NOMO-1 treated with dmso at 0.1 percent for 144 hours (cell line): ENCODE measurements around the gene NEK7.

Experiments used
- DNase-seq: peaks from one replicate; lab custom pipeline; 2025; ENCODE audit not compliant: unreplicated experiment; lab: John Stamatoyannopoulos, UW

Gene NEK7

GRCh38 chr1:198143797-198144196, 13.0 kb upstream of the NEK7 start:
- DNase-seq: no peak

- no peak for DNase-seq
Measured at GRCh38 chr1:198147216-198147615, 9.6 kb upstream of the NEK7 start.

- no peak for DNase-seq
Measured at GRCh38 chr1:198150369-198150768, 6.4 kb upstream of the NEK7 start.

GRCh38 chr1:198151688-198152087, 5.1 kb upstream of the NEK7 start:
- no peak for DNase-seq

- no peak for DNase-seq
Measured at GRCh38 chr1:198153103-198153502, 3.7 kb upstream of the NEK7 start.

GRCh38 chr1:198153804-198154203, 3.0 kb upstream of the NEK7 start:
- no peak for DNase-seq

GRCh38 chr1:198155253-198155652, 1.5 kb upstream of the NEK7 start:
- DNase-seq: no peak

GRCh38 chr1:198156111-198156744, 570 bp upstream of the NEK7 start:
- peak; percentile 63 for DNase-seq

- DNase-seq: peak; percentile 59
Measured at GRCh38 chr1:198157241-198157846, 546 bp downstream of the NEK7 start.

- no peak for DNase-seq
Measured at GRCh38 chr1:198157847-198158725, 1.3 kb downstream of the NEK7 start.

- peak; percentile 80 for DNase-seq
Measured at GRCh38 chr1:198158735-198159589, 2.2 kb downstream of the NEK7 start.

GRCh38 chr1:198160222-198160621, 3.4 kb downstream of the NEK7 start:
- no peak for DNase-seq

- no peak for DNase-seq
Measured at GRCh38 chr1:198160946-198161614, 4.3 kb downstream of the NEK7 start.

GRCh38 chr1:198161718-198162090, 4.9 kb downstream of the NEK7 start:
- no peak for DNase-seq

- peak; percentile 66 for DNase-seq
Measured at GRCh38 chr1:198162091-198162767, 5.4 kb downstream of the NEK7 start.

GRCh38 chr1:198165927-198166647, 9.3 kb downstream of the NEK7 start:
- DNase-seq: no peak

GRCh38 chr1:198166900-198167299, 10.1 kb downstream of the NEK7 start:
- no peak for DNase-seq

- no peak for DNase-seq
Measured at GRCh38 chr1:198167436-198167934, 10.7 kb downstream of the NEK7 start.

GRCh38 chr1:198168227-198168626, 11.4 kb downstream of the NEK7 start:
- no peak for DNase-seq
